ENCODE results near the gene GNG2.
"Not testable (repeated sequence)": the region's sequence is repeated elsewhere in the genome, so short reads cannot be mapped to it uniquely, and the experiment has no call there.

GNG2 gene

GRCh38 chr14:51880835-51881580 lies 20.6 kb downstream of the GNG2 start:
- peaks cover 76% of the 10 kb centered on the region for H3K4me1 Mint-ChIP-seq
- H3K27ac Mint-ChIP-seq (ENCODE audit: low read depth) = peak overlapping the region; percentile 82
- H3K9me3 Mint-ChIP-seq = no peaks in the 10 kb centered on the region
- H3K4me3 Mint-ChIP-seq = no peak overlapping the region
- H3K36me3 Mint-ChIP-seq (ENCODE audit: insufficient read depth) = peaks cover 46% of the 10 kb centered on the region
- DNase-seq (ENCODE audit: low spot score in 2 of 2) = no peak
- no peaks in the 10 kb centered on the region for H3K27me3 Mint-ChIP-seq
- peak; percentile 16 for ATAC-seq (replicated peaks; ENCODE audit: extremely low read depth, poor library complexity, severe bottlenecking)

GRCh38 chr14:51881636-51882035 lies 21.2 kb downstream of the GNG2 start:
- Mint-ChIP-seq H3K27ac (ENCODE audit: low read depth) (peak overlapping the region; percentile 82), H3K4me3 (no peak overlapping the region)

GRCh38 chr14:51883232-51883631 lies 22.8 kb downstream of the GNG2 start:
- H3K27ac Mint-ChIP-seq (ENCODE audit: low read depth) = peak overlapping the region; percentile 91
- ATAC-seq (replicated peaks; ENCODE audit: extremely low read depth, poor library complexity, severe bottlenecking) (no peak), DNase-seq (ENCODE audit: low spot score in 2 of 2) (no peak)
- H3K9me3 Mint-ChIP-seq = no peaks in the 10 kb centered on the region
- peaks cover 75% of the 10 kb centered on the region for H3K4me1 Mint-ChIP-seq
- peaks cover 48% of the 10 kb centered on the region for H3K36me3 Mint-ChIP-seq (ENCODE audit: insufficient read depth)
- H3K27me3 Mint-ChIP-seq = no peaks in the 10 kb centered on the region
- H3K4me3 Mint-ChIP-seq = peak overlapping the region; percentile 56

More at GRCh38 chr14:51881636-51882035, 21.2 kb downstream of the GNG2 start:
- ATAC-seq (replicated peaks; ENCODE audit: extremely low read depth, poor library complexity, severe bottlenecking) (no peak), DNase-seq (ENCODE audit: low spot score in 2 of 2) (no peak)
- Mint-ChIP-seq H3K36me3 (ENCODE audit: insufficient read depth) (peaks cover 46% of the 10 kb centered on the region), H3K9me3 (no peaks in the 10 kb centered on the region), H3K4me1 (peaks cover 76% of the 10 kb centered on the region), H3K27me3 (no peaks in the 10 kb centered on the region)

GRCh38 chr14:51884086-51884927 lies 23.9 kb downstream of the GNG2 start:
- Mint-ChIP-seq H3K27me3 (no peaks in the 10 kb centered on the region), H3K4me3 (peak overlapping the region; percentile 56), H3K27ac (ENCODE audit: low read depth) (peak overlapping the region; percentile 91), H3K4me1 (peaks cover 74% of the 10 kb centered on the region), H3K9me3 (no peaks in the 10 kb centered on the region), H3K36me3 (ENCODE audit: insufficient read depth) (peaks cover 50% of the 10 kb centered on the region)
- DNase-seq (ENCODE audit: low spot score in 2 of 2) (no peak), ATAC-seq (replicated peaks; ENCODE audit: extremely low read depth, poor library complexity, severe bottlenecking) (peak; percentile 65)

- Mint-ChIP-seq H3K27me3 (no peaks in the 10 kb centered on the region), H3K4me3 (peak overlapping the region; percentile 12), H3K27ac (ENCODE audit: low read depth) (peak overlapping the region; percentile 57), H3K4me1 (peaks cover 81% of the 10 kb centered on the region), H3K9me3 (no peaks in the 10 kb centered on the region), H3K36me3 (ENCODE audit: insufficient read depth) (peaks cover 44% of the 10 kb centered on the region)
- no peak for DNase-seq (ENCODE audit: low spot score in 2 of 2)
- ATAC-seq (replicated peaks; ENCODE audit: extremely low read depth, poor library complexity, severe bottlenecking) = peak; percentile 63
These were observed 29.4 kb downstream of the GNG2 start for GRCh38 chr14:51889851-51890250.

- no peak for DNase-seq (ENCODE audit: low spot score in 2 of 2)
- no peak for ATAC-seq (replicated peaks; ENCODE audit: extremely low read depth, poor library complexity, severe bottlenecking)
- Mint-ChIP-seq H3K9me3 (no peaks in the 10 kb centered on the region), H3K27me3 (no peaks in the 10 kb centered on the region), H3K4me3 (no peak overlapping the region), H3K4me1 (peaks cover 79% of the 10 kb centered on the region), H3K27ac (ENCODE audit: low read depth) (peak overlapping the region; percentile 64), H3K36me3 (ENCODE audit: insufficient read depth) (peaks cover 46% of the 10 kb centered on the region)
These were observed 33.8 kb downstream of the GNG2 start for GRCh38 chr14:51894250-51894649.

- H3K27ac Mint-ChIP-seq (ENCODE audit: low read depth) = peak overlapping the region; percentile 64
- peaks cover 47% of the 10 kb centered on the region for H3K36me3 Mint-ChIP-seq (ENCODE audit: insufficient read depth)
- ATAC-seq (replicated peaks; ENCODE audit: extremely low read depth, poor library complexity, severe bottlenecking) (no peak), DNase-seq (ENCODE audit: low spot score in 2 of 2) (no peak)
- no peaks in the 10 kb centered on the region for H3K9me3 Mint-ChIP-seq
- H3K4me1 Mint-ChIP-seq = peaks cover 81% of the 10 kb centered on the region
- H3K4me3 Mint-ChIP-seq = no peak overlapping the region
- no peaks in the 10 kb centered on the region for H3K27me3 Mint-ChIP-seq
These were observed 35.0 kb downstream of the GNG2 start for GRCh38 chr14:51895375-51895774.

GRCh38 chr14:51897791-51898355 lies 37.5 kb downstream of the GNG2 start:
- H3K4me3 Mint-ChIP-seq = no peak overlapping the region
- H3K36me3 Mint-ChIP-seq (ENCODE audit: insufficient read depth) = peaks cover 44% of the 10 kb centered on the region
- H3K4me1 Mint-ChIP-seq = peaks cover 80% of the 10 kb centered on the region
- ATAC-seq (replicated peaks; ENCODE audit: extremely low read depth, poor library complexity, severe bottlenecking) = no peak
- H3K27ac Mint-ChIP-seq (ENCODE audit: low read depth) = peak overlapping the region; percentile 73
- H3K27me3 Mint-ChIP-seq = no peaks in the 10 kb centered on the region
- no peaks in the 10 kb centered on the region for H3K9me3 Mint-ChIP-seq
- DNase-seq (ENCODE audit: low spot score in 2 of 2) = no peak

- Mint-ChIP-seq H3K27me3 (no peaks in the 10 kb centered on the region), H3K27ac (ENCODE audit: low read depth) (peak overlapping the region; percentile 73), H3K4me3 (peak overlapping the region; percentile 17), H3K36me3 (ENCODE audit: insufficient read depth) (peaks cover 47% of the 10 kb centered on the region), H3K9me3 (no peaks in the 10 kb centered on the region), H3K4me1 (peaks cover 76% of the 10 kb centered on the region)
- ATAC-seq (replicated peaks; ENCODE audit: extremely low read depth, poor library complexity, severe bottlenecking) = peak; percentile 74
- DNase-seq (ENCODE audit: low spot score in 2 of 2) = no peak
These were observed 41.1 kb downstream of the GNG2 start for GRCh38 chr14:51901475-51902024.

GRCh38 chr14:51905656-51906121 lies 45.3 kb downstream of the GNG2 start:
- peak overlapping the region; percentile 94 for H3K27ac Mint-ChIP-seq (ENCODE audit: low read depth)
- H3K9me3 Mint-ChIP-seq, H3K27me3 Mint-ChIP-seq: not testable (repeated sequence)
- H3K4me1 Mint-ChIP-seq = peaks cover 61% of the 10 kb centered on the region
- peak overlapping the region; percentile 63 for H3K4me3 Mint-ChIP-seq
- DNase-seq (ENCODE audit: low spot score in 2 of 2) = peak in 1 of 2 donors; percentile 42
- peak; percentile 76 for ATAC-seq (replicated peaks; ENCODE audit: extremely low read depth, poor library complexity, severe bottlenecking)
- H3K36me3 Mint-ChIP-seq (ENCODE audit: insufficient read depth) = peaks cover 43% of the 10 kb centered on the region

- H3K27me3 Mint-ChIP-seq = no peaks in the 10 kb centered on the region
- no peak overlapping the region for H3K27ac Mint-ChIP-seq (ENCODE audit: low read depth)
- peaks cover 68% of the 10 kb centered on the region for H3K4me1 Mint-ChIP-seq
- no peak for DNase-seq (ENCODE audit: low spot score in 2 of 2)
- no peak for ATAC-seq (replicated peaks; ENCODE audit: extremely low read depth, poor library complexity, severe bottlenecking)
- H3K36me3 Mint-ChIP-seq (ENCODE audit: insufficient read depth) = peaks cover 42% of the 10 kb centered on the region
- H3K9me3 Mint-ChIP-seq = no peaks in the 10 kb centered on the region
- H3K4me3 Mint-ChIP-seq = no peak overlapping the region
These were observed 47.7 kb downstream of the GNG2 start for GRCh38 chr14:51908086-51908485.

GRCh38 chr14:51912112-51912786 lies 51.8 kb downstream of the GNG2 start:
- no peaks in the 10 kb centered on the region for H3K27me3 Mint-ChIP-seq
- H3K27ac Mint-ChIP-seq (ENCODE audit: low read depth) = peak overlapping the region; percentile 64
- peaks cover 87% of the 10 kb centered on the region for H3K4me1 Mint-ChIP-seq
- ATAC-seq (replicated peaks; ENCODE audit: extremely low read depth, poor library complexity, severe bottlenecking) (no peak), DNase-seq (ENCODE audit: low spot score in 2 of 2) (no peak)
- no peak overlapping the region for H3K4me3 Mint-ChIP-seq
- H3K36me3 Mint-ChIP-seq (ENCODE audit: insufficient read depth) = peaks cover 55% of the 10 kb centered on the region
- no peaks in the 10 kb centered on the region for H3K9me3 Mint-ChIP-seq
